GM12892 (cell line): ENCODE results near the gene PGR. TPM values are rescaled to one million over a fixed set of nuclear protein-coding genes. Genes with fewer than 3 reads are reported as not detected.

Experiments
- DNase-seq: peaks from one replicate; pipeline ENCODE4 v3.0.0; 2011; ENCODE audit not compliant: insufficient read length
- FAIRE-seq: peaks from 2 replicates; lab custom pipeline; 2011; peaks lifted over from hg19 to GRCh38; lab: Jason Lieb, UNC
- POLR2A ChIP-seq: IDR thresholded peaks from 2 replicates; pipeline ENCODE4 v1.6.1; 2011; ENCODE audit warnings: low read depth, low read length, control low read depth
- POLR2AphosphoS5 ChIP-seq: IDR thresholded peaks from 2 replicates; pipeline ENCODE4 v1.6.1; 2011; ENCODE audit warnings: low read depth, low read length, control low read depth
- TAF1 ChIP-seq: IDR thresholded peaks from 2 replicates; pipeline ENCODE4 v1.6.1; 2011; ENCODE audit warnings: low read depth, mild to moderate bottlenecking, control low read depth, low read length, borderline replicate concordance
- polyA plus RNA-seq: library from polyadenylated mRNA; unstranded; fragments of >200 nt; gene quantifications from one replicate; pipeline ENCODE4 v1.2.1, GENCODE V29; 2012; ENCODE audit warnings: missing spikeins, inconsistent platforms; ENCODE audit not compliant: missing spikeins

PGR gene
- not detected for polyA plus RNA-seq

DNA sequence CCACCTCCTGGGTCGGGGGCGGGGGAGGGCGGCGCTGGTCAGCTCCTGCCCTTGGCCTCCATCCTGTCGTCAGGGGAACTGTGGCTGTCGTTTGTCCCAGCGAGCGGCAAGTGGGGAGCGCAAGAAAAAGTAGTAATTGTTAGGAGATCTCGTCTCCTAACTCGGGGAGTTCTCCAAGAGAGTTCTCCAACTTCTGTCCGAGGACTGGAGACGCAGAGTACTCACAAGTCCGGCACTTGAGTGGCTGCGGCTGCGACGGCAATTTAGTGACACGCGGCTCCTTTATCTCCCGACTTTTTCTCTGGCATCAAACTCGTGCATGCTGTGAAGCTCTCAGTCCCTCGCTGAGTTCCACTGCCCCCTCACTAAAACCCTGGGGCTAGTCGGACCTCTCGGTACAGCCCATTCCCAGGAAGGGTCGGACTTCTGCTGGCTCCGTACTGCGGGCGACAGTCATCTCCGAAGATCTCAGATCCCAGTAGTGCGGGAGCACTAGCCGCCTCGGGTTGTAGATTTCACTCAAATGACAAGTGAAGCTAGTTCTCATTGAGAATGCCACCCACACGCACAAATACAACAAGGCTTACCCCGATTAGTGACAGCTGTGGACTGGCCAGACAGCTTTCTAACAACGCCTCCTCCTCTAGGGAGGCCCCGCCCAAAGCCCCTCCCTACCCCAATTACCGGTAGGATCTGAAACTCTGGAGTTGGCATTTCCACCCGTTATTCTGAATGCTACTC lies at the start of gene PGR:
TSS of gene PGR (minus strand) at position 611 of the 741 bp plus-strand sequence. CDS start 743 bp downstream, outside the sequence.
- no peak for TF ChIP-seq POLR2A
- TF ChIP-seq POLR2AphosphoS5: no peak
- TF ChIP-seq TAF1: no peak
- no peak for FAIRE-seq
- no peak for DNase-seq

DNA sequence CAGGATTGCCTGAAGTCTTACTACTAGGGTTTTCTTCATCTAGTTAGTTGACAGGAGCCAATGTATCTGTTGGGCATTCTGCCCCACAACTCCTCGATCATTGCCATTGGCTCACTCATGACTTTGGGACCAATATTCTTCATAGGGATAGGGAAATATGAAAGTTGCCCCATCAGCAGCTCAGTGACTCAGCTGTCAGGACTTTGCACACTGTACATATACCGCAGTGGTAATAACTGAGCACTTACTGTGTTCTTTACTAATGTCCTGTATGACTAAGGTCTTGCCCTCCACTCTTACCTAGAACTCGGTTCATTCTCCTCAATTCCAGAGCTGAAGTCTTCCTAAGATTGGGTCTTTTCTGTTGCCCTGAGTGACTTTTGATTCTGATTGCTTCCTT lies 46.8 kb upstream of the PGR start:
- FAIRE-seq: no peak

DNA sequence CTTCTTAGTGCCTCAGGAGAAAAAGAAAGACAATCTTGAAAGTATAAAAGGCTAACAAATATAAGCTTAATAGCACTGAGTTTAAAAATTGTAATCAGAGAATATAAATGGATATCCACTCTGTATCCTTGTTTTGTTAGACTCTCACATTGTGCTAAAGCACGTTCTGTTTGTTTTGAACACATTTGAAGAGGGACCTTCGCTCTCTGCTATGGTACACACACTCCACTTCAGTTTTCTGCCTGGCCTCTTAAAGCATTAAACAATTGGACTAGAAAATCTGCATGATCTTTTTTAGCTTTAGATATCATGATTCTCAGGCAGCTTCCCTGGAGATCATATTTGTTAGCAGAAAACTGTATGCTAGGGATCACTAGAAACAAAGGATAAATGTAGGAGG lies 40.3 kb upstream of the PGR start:
- TF ChIP-seq POLR2A (no peak), TAF1 (no peak), POLR2AphosphoS5 (no peak)
- DNase-seq (no peak), FAIRE-seq (no peak)

More for the DNA sequence above, 46.8 kb upstream of the PGR start:
- TF ChIP-seq POLR2AphosphoS5 (no peak), TAF1 (no peak), POLR2A (no peak)
- no peak for DNase-seq

DNA sequence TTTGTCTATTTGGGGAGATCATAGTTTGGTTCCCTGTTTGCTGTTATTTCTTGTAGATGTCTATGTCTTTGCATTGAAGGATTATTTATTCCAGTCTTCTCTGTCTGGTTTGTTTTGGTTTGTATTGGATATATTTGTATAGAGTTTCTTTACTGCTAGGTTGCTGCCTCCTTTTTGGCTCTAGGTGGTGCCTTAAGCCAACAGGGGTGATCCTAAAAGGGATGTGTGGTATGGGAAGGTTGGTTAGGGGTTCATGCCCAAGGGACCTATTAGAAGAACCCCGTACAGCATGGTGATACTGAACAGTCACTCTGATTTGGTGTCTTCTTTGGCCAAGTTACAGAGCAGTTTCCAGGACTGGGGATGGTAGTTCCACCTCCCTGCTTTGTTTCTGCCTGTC lies 36.4 kb upstream of the PGR start:
- no peak for DNase-seq
- no peak for FAIRE-seq
- TF ChIP-seq POLR2A (no peak), TAF1 (no peak), POLR2AphosphoS5 (no peak)

DNA sequence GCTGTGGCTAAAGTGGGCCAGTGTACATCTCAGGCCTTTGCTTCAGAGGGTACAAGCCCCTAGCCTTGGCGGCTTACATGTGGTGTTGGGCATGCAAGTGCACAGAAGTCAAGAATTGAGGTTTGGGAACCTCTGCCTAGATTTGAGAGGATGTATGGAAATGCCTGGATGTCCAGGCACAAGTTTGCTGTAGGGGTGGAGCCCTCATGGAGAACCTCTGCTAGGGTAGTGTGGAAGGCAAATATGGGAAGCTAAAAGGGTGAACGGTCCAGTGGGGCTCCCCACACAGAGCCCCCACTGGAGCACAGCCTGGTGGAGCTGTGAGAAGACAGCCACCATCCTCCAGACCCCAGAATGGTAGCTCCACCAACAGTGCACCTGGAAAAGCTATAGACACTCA lies 28.5 kb upstream of the PGR start:
- DNase-seq: no peak
- no peak for FAIRE-seq
- no peak for TF ChIP-seq POLR2AphosphoS5

DNA sequence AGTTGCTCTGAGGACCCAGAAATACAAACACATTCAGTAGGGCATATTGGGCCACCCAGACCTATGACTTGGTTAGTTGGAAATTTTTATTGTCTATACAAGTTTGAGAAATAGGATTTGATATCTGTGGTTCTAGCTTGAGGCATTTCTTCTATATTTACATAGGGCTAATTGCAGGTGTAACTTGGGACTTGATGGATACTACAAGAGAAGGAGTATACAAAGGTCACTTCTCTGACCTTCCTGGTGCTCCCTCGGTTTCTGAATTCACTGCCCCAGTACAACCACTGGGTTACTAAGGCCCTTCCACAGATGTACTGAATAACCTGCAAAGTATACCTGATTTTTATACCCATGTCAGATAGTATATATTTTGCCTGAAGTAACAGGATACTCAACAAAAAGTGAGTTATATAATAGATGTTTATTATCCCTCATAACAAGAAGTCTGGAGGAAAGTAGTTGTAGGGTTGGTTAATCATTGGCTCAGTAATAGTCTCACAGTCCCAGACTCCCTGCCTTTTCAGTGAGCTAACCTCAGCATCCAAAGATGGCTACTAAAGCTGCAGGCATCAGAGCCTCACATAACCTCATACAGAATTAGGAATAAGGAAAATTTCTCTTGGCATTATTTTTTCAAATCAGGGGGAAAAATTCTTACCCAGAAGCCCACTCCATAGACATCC lies 8.8 kb upstream of the PGR start:
- DNase-seq (no peak), FAIRE-seq (no peak)
- TF ChIP-seq POLR2AphosphoS5 (no peak), TAF1 (no peak), POLR2A (no peak)

DNA sequence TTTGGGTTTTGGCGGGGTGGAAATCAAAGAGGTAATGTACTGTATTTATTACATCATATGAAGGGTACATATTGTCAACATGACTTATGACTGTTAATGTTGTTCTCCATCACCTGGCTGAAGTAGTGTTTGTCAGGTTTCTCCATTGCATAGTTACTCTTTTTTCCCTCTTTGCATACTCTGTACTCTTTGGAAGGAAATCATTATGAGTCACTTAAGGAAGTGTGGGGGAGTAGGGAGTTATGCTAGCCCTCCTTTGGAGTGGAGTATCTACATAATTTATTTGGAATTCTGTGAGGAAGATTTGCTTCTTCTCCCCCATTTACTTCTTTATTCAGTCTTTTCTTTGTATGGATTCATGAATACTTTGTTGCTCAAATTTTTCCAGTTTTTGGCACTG lies 3.6 kb upstream of the PGR start:
- FAIRE-seq (no peak), DNase-seq (no peak)
- TF ChIP-seq POLR2A (no peak), POLR2AphosphoS5 (no peak), TAF1 (no peak)

DNA sequence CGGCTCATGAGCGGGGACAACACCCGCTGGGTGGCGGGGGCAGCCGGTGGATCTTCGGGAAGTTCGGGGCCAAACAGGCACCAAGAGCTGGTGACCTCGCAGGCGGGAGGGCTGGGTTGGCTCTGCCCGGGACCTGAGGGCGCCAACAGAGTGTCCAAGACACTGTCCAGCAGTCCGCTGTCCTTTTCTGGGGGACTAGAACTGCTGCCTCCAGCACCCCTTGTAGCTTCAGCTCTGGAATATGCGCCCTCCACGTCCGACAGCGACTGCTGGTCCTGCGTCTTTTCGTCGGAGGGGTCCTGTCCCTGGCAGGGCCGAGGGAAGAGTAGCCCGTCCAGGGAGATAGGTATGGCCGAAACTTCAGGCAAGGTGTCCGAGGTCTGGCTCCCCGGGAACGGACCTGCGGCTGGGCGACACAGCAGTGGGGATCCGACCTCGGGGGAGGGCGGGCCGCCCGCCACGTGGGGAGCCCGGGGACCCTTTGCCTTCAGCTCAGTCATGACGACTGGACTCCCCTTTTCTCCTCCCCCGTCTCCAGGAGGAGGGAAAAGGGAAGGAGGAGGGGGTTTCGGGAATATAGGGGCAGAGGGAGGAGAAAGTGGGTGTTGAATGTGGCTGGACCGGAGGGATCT lies 926 bp downstream of the PGR start:
- FAIRE-seq: no peak
- DNase-seq: no peak
- TF ChIP-seq TAF1 (no peak), POLR2A (no peak), POLR2AphosphoS5 (no peak)

DNA sequence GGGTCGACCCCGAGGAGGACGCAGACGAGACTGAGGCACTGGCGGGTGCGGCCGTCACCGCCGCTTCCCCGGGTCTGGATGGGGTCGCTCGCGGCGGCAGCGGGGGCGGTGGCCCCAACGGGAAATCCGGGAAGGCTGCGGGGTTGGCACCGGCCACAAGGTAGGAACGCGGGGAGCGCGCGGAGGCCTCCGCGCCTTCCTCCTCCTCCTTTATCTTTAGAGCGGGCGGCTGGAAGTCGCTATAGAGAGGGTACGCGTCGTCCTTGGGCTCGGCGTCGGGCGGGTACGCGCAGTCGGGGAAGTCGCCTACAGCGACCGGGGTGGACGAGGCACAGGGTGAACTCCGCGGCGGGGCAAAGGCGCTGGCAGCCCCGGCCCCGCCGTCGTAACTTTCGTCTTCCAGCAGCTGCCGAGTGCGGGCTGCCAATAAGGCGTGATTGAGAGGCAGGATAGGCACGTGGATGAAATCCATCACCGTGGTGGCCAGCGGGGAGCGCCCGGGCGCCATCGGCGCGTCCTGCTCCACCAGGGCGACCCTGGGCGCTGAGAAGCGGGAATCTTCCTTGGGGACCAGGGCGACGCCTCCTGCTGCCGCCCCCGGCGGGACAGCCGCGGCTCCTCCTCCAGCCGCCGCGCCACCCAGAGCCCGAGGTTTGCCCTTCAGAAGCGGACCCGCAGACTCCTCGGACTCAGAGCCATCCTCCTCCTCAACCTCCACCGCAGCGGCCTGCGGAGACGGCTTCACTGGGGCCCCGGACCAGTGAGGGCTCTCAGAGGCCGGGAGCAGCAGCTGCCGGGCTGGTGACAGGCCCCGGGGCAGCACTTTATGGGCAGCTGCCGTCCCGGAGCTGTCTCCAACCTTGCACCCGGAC lies 1.7 kb downstream of the PGR start:
- FAIRE-seq: no peak
- no peak for DNase-seq
- TF ChIP-seq POLR2A: no peak
- TF ChIP-seq TAF1: no peak
- TF ChIP-seq POLR2AphosphoS5: no peak

DNA sequence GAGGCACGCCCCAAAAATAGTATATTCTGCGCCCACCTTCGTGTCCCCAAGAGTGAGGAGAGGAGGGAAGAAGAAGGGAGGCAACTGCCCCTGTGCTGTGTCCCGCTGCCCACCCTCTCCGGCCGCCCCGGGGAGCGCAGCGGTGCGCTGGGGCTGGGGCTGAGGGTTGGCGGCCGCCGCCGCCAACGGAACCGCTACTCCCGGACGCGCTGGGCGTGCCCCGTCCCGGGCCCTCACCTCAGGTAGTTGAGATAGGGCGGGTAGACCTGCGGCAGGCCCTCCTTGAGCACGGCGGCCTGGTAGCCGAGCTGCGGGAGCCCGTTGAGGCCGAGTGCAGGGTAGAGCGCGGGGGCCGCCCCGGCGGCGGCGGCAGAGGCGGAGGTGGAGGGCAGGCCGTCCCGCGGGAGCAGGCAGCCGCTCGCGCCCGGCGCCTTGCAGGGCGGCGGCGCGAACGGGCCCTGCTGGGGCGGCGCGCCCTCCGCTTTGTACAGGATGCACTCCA lies 2.4 kb downstream of the PGR start:
- no peak for FAIRE-seq
- TF ChIP-seq TAF1 (no peak), POLR2A (no peak), POLR2AphosphoS5 (no peak)
- DNase-seq: no peak

DNA sequence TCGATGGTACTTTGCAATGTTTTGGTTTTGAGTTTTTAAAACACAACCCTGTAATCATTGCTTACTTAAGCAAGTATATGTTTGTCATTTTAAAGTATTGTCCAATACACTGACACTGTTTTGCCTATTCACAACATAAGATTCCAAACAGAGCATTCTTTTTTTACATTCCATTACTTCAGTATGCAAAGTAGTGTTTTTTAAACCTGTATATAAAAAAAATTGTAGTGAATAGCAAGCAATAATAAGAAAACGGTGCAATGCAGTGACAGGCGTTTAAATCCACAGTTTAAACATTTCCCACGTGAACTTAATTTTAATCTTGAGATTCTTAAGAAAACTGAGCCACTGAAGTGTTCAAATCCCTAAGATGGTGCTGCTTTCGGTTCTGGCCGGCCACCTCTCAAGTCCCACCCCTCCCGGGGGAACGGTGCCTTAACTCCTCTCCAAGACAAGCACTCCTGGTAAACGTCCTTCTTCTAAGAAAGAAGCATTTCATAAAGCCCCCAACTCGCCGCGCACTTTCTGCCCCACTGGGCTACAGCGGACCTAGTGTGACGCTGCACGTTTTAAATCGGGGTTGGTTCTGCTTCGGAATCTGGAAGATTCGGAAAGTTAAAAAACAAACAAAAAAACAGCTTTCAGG lies 2.9 kb downstream of the PGR start:
- TF ChIP-seq TAF1 (no peak), POLR2AphosphoS5 (no peak), POLR2A (no peak)
- FAIRE-seq: no peak
- no peak for DNase-seq
